ENCODE measurements around the gene TRAK1.

TRAK1 gene

DNA sequence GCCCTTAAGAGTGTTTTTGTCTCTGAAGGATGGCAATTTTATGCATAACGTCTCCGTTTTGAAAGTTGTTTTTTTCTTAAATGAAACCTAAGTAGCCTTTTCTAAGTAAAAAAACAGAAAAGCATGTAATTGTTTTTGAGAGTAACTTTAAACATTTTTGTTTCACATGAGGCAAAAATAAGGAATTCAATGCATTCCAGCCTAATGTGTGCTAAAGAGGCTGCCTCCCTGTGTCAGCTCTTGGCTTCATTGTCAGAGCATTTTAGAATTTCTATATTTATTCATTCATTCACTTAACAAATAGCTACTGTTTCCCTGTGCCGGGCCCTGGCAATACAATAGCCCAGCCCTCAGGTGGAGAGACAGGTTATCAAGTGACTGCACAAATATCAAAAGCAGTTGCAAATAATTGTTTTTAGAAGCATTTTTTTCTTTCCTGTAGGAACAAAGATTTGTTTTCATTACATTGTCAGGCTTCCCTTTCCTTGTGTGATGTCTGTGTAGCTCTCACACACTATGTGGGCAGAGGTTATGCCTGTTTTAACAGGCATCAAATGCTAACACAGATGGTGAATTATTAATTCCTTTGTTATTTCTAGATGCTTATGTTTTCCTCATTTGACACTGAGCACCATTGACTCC lies 93.0 kb downstream of the TRAK1 start:
- no peak for DNase-seq

DNA sequence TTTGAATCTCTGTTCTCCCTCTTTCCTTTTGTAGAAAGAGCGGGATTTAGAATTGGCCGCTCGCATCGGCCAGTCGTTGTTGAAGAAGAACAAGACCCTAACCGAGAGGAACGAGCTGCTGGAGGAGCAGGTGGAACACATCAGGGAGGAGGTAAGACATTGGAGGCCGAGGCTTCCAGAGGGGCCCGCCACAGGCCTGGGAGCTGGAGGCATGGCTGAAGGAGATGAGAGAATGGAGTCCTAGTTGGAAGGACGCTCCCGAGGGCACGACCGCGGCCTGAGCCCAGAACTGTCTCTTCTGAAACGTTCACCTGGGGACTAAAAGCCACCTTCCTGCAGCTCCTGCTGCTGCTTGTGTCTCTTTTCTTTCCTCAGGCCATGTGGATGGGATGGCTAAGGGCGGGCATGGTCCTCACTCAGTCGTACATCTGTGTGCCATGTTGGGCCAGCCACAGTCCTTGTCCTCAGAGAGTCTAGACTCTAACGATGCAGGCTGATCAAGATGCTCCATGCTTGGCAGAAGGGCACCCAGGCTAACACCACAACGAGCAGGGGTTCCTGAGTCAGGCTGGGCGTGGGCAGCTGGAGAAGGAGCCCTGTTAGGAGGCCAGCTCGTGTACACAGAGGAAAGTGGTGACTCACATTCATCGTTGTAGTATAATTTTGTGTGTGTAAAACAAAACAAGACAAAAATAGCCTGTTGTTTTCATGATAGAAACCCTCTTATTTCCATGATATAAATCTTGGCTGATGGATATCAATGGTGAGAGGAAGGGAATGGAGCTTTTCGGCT lies 93.7 kb downstream of the TRAK1 start:
- DNase-seq: no peak

DNA sequence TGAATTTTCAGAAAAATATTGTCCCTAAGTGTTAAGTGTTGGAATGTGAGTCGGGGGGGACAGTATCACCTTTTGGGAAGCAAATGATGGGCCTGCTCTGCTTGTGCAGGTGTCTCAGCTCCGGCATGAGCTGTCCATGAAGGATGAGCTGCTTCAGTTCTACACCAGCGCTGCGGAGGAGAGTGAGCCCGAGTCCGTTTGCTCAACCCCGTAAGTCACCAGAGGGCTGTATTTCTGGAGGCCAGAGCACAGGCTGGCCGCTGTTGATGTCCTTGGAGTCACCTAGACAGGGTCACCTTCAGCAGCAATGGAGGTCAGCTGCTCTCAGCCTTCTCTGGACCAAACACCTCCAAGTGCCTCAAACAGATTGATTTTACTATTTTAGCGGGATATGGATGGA lies 96.8 kb downstream of the TRAK1 start:
- no peak for DNase-seq

DNA sequence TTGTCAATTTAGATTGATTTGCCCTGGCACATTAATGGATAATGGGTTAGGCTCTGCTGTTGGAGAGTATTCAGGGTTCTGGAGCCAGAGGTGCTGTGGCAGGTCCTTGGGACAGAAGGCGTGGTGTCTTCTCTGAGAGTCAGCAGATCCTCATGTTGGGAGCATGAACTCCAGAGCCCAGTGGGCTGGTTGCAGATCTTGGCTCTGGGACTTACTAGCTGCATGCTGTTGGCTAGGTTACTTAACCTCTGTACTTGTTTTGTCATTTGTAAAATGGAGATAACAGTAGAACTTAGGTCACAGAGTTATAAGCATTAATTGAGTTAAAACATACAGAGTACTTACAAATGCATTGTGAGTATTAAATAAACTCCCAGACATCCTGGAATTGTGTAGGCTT lies 97.2 kb downstream of the TRAK1 start:
- DNase-seq: no peak

DNA sequence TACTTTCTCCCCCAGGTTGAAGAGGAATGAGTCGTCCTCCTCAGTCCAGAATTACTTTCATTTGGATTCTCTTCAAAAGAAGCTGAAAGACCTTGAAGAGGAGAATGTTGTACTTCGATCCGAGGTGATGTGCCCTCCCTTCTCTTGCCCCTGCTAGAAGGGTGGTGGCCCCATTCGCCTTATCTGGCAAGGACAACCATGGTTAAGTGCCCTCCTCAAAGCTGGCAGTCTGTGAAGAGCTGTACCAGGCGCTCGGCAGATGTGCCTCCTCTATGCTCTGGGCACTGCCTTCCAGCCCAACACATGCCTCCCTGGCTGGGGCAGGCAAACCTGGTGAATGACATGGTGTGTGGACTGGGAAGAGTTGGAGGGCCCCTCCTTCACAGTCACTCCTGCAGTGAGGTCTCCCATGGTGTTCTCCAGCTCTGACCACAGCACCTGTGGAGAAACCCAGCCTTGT lies 97.9 kb downstream of the TRAK1 start:
- DNase-seq: no peak

DNA sequence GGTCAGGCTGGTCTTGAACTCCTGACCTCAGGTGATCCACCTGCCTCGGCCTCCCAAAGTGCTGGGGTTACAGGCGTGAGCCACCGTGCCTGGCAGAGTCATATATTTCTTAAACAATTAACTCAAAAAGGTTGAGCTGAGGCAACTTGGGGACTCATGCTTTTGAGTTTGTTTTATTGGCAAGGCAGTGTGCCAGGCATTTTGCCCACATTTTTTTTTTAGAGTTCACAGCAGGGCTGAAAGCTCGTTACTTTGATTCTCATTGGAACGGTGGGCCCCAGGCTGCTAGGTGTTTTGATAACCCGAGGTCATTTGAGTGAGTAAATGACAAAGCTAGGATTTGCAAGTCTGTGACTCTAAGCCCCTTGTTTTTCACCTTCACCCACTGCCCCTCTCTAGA lies 98.6 kb downstream of the TRAK1 start:
- DNase-seq: no peak

DNA sequence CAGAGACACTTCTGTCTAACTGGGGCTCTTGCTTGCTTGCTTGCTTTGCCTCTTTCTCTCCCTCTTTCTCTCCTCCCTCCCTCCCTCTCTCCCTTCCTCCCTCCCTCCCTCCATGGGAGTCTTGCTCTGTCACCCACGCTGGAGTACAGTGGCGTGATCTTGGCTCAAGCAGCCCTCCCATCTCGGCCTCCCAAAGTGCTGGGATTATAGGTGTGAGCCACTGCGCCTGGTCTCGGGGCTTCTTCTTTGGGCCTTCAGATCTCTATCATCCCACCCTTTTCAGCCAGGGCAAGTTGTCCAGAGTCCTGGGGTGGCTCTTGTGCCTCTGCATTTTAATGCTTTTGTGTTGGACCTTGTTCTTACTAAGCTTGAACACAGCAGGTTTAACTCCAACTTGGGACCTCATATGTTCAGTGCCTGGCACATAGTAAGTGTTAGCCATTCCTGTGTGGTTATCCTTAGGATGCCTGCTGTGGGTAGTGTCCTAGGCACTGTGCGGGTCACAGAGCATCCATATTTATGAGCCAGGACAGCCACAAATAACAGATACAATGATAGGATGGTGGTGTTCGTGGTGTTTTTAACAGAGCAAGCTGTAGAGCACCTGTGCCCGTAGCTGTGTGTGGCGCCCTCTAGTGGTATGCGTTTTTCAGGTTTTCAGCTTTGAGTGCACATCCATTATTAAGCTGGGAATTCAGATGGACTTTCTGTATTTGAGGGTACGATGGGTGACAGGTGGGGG lies 99.7 kb downstream of the TRAK1 start:
- DNase-seq: no peak

DNA sequence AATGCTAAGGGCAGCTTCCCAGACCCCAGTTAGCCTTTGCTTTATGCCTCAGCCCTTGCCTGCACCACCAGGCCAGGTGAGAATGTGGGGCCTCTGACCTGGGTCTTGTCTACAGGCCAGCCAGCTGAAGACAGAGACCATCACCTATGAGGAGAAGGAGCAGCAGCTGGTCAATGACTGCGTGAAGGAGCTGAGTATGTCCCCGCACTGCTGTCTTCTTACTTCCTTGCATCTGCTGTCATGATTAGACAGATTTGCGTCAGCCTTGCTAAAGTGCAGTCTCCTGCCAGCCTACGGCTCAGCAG lies 100.2 kb downstream of the TRAK1 start:
- no peak for DNase-seq

DNA sequence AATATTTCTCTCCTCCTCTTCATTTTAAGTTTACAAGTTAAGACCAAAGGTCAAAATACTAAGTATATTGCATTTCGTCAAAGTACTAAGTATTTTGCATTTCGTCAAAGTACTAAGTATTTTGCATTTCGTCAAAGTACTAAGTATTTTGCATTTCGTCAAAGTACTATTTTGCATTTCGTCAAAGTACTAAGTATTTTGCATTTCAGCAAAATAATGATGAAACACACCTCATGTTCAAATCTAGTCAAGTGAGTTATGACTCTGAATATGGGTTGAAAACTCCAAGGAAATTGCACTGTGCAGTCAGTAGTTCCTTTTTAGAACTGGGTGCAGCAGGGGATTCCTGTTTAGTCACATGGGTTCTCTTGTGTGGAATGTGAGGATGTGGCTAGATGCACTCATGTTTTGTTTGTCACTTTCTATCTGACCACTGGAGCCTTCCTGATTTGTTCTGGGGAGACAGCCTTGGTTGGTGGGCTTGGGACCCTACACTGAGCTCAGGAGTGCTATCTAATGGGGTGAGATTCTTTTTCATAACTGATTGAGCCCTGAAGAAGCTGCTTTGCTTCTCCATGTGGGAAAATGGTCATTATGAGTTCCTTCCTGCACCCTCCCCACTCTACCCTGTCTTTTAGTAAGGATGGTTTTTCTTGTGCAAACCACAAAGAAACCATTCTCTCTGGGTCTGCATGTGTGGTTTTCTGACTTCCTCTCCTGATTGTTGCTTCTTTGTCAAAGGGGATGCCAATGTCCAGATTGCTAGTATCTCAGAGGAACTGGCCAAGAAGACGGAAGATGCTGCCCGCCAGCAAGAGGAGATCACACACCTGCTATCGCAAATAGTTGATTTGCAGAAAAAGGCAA lies 101.4 kb downstream of the TRAK1 start:
- DNase-seq: no peak

DNA sequence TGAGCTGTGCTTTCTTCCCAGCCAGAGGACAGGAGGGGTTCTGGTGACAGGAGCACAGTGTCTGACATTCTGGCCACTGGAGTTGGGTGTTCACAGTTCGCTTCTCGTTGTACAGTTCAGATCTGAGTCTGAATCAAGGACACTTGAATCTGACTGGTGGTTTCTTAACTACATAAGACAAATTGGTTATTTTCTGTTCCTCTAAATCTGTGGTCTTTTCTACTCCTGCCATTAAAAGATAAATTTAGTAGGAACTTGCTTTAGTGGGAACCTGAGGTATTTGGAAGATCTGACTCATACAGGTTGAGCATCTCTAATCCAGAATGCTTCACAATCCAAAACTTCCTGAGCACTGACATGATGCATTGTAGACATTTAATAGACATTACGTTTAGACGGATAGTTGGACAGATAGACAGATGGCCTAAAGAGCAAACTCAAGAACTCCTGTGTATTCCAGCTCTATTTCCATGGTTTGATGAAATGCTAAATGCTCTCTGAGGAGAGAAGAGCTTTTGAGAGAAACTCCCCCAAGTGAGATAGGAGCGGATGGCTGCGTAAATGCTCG lies 103.9 kb downstream of the TRAK1 start:
- DNase-seq: no peak

DNA sequence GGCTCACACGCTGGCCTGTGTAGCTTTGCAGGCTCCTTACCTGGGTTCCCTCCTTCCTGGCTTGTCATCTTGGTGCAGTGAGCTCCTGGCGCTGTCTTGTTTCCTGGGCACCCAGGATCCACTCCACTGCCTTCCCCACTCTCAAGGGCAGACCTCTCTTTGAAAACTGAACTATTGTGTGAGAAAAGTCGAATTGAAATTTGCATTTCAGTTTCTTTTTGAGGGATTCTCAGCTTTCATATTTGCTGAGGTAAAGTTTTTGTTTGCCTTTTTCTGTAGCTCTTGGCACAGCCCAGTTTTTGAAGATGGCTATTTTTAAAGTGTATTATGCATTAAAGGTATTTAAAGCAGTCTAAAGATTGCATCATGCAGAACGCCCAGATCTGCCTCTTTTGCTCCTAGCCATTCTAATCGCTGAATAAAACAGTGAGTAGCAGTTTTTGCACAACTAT lies 104.7 kb downstream of the TRAK1 start:
- no peak for DNase-seq

DNA sequence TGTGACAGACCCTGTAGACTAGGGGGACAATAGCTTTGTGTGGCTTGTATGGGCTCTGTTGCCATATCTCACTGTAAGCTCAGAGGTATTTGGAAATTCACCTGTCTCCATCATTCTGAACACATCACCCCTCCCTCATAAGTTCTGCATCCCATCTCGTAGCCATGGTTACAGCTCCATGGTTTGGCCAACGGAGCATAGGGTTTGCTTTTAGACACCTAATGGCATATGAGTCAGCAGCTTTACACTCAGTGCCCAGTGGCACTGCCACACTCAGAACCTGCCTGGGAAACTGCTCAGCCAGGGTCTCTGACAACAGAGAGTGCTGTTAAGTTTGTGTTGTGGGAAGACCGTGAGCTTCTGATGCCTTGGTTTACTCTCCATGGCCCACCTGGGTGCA lies 107.6 kb downstream of the TRAK1 start:
- no peak for DNase-seq

DNA sequence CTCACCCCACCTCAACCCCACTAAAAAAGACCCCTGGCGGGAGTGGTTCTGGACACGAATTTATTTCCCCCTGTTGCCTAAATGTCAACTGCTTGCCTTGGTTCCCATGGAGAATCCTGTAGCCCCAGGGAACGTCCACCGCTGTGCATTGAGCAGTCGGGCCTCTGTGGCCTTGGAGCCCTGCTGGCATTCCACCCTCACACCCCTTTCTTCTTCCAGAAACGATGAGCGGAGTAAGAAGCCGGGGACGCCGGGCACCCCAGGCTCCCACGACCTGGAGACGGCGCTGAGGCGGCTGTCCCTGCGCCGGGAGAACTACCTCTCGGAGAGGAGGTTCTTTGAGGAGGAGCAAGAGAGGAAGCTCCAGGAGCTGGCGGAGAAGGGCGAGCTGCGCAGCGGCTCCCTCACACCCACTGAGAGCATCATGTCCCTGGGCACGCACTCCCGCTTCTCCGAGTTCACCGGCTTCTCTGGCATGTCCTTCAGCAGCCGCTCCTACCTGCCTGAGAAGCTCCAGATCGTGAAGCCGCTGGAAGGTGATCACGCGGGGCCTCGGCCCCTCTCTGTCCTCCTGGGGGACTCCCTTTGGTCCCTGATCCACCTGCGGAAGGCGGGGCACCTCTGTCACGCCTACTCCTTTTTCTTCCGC lies 111.2 kb downstream of the TRAK1 start:
- no peak for DNase-seq

DNA sequence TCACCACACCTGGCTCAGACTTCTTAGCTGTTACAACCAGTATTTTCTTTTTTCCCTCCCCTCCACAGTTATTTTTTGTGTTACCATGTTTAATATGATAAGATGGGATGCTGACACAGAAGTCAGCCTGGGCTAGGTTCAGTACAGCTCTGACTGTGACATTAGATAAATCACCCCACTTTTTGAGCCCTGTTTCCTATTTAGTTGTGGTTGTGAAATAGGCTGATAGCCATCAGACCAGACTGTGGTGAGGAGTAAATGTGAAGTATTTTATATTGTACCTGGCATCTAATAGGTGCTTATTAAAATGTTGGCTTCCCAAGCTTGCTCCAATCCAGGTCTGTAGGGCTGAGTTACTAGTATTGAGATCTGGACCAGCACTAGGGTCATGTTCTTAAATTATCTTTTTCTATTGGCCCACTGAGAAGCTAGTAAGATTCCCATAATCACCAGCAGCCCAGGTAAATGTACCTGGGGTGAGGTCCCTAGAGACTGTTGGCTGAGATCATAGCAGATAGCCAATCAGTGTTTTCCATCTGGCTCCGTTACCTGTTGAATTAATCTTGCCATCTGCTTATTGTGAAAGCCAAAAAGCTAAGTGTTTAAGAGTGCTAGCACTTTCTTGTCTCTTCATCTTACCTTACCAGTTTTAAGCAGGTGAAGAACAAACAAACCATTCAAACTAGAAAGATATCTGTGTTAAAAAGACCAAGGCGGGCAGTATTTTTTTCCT lies 113.9 kb downstream of the TRAK1 start:
- no peak for DNase-seq

DNA sequence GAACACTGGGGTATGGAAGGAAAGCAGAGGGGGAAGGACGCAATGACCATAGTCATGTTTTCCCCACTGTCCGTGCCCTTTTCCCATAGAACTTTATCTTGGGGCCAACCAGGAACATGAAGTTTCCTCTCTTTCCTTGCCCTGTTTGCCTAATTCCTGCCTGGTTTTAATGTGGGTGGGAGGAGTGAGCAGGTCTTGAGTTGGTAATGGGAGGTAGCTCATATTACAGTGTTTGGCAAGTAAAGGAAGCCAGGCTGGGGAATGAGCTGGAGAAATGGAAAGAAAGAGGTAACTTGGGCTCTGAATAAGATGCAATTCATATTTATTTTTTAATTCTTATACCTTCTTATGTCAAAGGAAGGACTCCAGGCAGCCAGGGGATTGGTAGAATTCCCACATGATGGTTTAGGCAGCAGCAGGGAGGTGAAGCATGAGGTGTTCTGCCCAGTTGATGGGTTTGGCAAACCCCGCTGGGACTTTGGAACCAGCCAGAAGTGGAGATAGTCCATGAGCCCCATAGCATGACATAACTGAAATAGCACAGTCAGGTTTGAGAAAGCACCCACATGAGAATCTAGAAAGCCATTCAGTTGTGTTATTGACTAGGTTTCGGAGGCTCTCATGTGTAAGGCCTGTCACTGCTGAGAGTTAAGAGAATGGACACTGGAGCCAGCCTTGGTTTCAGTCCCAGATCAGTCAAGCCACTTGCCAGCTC lies 114.8 kb downstream of the TRAK1 start:
- no peak for DNase-seq

DNA sequence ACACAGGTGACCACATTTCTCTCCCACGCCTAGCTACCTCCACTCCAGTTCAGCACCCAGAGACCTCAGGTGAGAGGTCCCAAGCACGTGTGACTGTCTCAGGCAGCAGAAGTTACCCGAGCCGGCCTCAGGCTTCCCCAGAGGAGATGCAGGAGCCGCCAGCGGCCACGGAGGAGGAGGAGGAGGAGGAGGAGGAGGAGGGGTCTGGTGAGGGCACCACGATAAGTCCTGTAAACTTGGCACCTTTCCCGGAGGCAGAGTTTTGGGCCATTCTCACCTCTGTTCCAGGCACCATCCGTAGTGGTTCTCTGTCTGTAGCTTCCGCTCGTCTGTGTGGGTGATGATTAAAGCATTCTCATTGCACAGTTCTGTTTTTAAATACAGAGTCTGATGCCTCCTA lies 118.8 kb downstream of the TRAK1 start:
- DNase-seq: no peak

DNA sequence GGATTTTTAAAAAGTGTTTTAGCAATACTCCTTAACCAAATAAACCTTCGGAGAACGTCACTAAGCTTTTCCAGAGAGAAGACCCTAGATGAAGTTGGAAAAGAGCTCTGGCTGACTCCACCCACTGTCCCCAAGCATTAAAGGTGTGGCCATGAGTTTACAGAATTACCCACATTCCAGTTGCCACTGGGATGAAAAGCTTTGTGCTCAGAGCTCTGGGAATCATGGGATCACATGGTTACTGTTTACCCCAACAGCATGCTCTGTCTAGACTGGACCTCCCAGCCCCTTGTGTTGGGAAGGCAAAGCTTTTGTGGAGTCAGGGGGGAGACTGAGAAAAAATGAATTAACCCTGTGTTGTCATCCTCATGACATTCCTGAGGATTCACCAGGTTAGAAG lies 119.6 kb downstream of the TRAK1 start:
- DNase-seq: no peak

DNA sequence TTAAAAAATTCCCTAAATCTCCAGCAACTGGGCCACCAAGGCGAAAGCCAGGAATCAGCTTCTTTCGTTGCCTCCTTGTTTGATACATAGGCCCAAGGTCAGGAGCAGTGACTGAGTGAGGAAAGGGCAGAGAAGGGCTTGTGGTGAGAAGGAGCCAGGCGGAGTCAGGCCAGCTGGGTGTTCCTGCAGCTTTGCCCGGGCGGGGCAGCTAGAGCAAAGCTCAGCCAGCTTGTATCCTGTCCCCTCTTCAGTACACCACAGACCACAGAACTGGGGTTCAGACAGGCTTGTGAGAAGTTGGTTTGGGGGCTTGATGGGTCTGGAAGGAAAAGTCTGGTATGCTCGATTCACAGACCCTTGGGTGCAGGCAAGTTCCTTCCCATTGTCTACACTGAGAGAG lies 122.3 kb downstream of the TRAK1 start:
- DNase-seq: no peak

DNA sequence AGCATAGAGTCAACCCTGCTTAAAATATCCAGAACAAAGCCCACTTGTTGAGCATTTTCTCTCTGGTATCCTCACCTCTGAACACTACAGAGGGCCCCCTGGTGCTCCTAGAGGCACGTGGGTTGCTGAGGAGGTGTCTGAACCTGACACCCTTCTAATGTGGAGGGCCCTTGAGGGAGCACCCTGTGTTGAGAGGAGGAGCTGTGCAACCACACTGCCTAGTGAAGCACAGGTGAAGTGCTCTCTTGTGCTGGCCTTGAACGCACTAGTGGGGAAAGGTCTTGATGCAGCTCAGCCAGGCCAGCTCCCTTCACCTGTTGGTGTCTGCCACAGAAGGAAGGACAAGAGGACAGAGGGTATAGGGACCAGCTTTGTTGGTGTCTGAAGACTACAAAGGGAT lies 122.9 kb downstream of the TRAK1 start:
- peak; percentile 87 for DNase-seq

DNA sequence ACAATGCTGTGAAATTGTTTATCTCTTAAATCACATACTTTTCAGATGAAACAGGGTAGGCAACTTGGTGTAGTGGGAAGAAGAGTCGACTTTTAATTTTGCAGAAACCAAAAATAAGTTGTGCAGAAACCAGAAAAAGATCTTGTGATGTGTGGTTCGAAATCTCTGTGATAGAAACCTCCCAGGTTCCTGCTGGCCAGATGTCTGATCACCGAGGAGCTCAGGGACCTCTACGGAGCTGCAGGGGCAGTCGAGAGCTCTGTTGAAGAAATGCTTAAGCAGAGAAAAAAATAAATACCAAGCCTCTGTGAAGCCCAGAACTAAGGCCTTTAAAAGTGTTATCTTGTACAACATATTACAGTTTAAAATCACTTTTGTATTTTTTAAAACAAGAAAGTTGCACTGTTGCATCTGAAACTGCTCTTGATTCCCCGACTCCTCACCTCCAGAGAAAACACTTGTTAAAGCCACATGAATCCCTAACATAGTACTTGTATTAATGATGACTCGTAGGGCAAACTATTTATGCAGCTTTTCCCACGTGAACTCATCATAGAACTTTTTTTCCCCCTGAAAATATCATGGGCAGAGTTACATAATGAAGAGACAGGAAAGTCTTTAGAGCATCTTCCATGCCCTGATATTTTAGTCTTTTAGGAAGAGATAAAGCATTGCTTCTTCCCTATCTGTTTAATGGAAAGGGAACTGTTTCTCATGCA lies 123.6 kb downstream of the TRAK1 start:
- no peak for DNase-seq

Data from NCI-H510A (cell line).